ENCODE results near the gene TXNDC8.

TXNDC8 gene

DNA sequence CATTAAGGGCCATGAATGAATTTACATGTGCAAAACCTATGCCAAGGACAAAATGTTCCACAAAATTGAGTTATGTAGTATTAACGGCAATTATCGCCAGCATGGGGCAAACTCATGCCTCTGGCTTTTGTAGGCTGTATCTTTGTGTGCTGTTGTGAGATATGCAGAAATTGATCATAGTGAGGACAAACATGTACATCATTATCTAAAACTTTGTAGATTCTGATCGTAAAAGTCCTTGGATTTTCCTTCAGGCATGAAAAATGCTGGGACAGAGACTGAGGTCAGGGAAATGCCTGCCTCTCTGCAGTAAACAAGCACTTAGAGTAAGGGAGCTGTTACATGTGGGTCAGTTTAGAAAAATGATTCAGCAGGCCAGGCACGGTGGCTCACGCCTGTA lies 5.9 kb upstream of the TXNDC8 start:
- no peak for TF ChIP-seq CTCF (IDR thresholded peaks at IDR 0.05)
- H3K27me3 Mint-ChIP-seq (ENCODE audit: low read depth, poor library complexity), result peaks cover 2% of the 10 kb centered on the region
- H3K27ac Mint-ChIP-seq, result no peak overlapping the region
- H3K9me3 Mint-ChIP-seq, result no peaks in the 10 kb centered on the region
- no peaks in the 10 kb centered on the region for H3K36me3 Mint-ChIP-seq (ENCODE audit: low read depth)
- no peak for DNase-seq
- H3K4me3 Mint-ChIP-seq, result no peak overlapping the region
- no peaks in the 10 kb centered on the region for H3K4me1 Mint-ChIP-seq

- H3K4me3 Mint-ChIP-seq, result no peak overlapping the region
- H3K27ac Mint-ChIP-seq, result no peak overlapping the region
- H3K9me3 Mint-ChIP-seq, result no peaks in the 10 kb centered on the region
- peaks cover 7% of the 10 kb centered on the region for H3K27me3 Mint-ChIP-seq (ENCODE audit: low read depth, poor library complexity)
- no peaks in the 10 kb centered on the region for H3K4me1 Mint-ChIP-seq
- TF ChIP-seq CTCF (IDR thresholded peaks at IDR 0.05), result no peak
- no peaks in the 10 kb centered on the region for H3K36me3 Mint-ChIP-seq (ENCODE audit: low read depth)
- no peak for DNase-seq
These were observed 2.6 kb upstream of the TXNDC8 start for GRCh38 chr9:110340306-110340705.

- no peak for DNase-seq
- peaks cover 7% of the 10 kb centered on the region for H3K27me3 Mint-ChIP-seq (ENCODE audit: low read depth, poor library complexity)
- no peak overlapping the region for H3K27ac Mint-ChIP-seq
- no peaks in the 10 kb centered on the region for H3K36me3 Mint-ChIP-seq (ENCODE audit: low read depth)
- no peak overlapping the region for H3K4me3 Mint-ChIP-seq
- no peak for TF ChIP-seq CTCF (IDR thresholded peaks at IDR 0.05)
- no peaks in the 10 kb centered on the region for H3K9me3 Mint-ChIP-seq
- H3K4me1 Mint-ChIP-seq, result no peaks in the 10 kb centered on the region
These were observed 480 bp upstream of the TXNDC8 start for GRCh38 chr9:110338143-110338542.

- no peak overlapping the region for H3K27ac Mint-ChIP-seq
- no peaks in the 10 kb centered on the region for H3K36me3 Mint-ChIP-seq (ENCODE audit: low read depth)
- H3K4me1 Mint-ChIP-seq, result no peaks in the 10 kb centered on the region
- peaks cover 7% of the 10 kb centered on the region for H3K27me3 Mint-ChIP-seq (ENCODE audit: low read depth, poor library complexity)
- DNase-seq, result no peak
- H3K9me3 Mint-ChIP-seq, result no peaks in the 10 kb centered on the region
- H3K4me3 Mint-ChIP-seq, result no peak overlapping the region
- TF ChIP-seq CTCF (IDR thresholded peaks at IDR 0.05), result no peak
These were observed 1.3 kb downstream of the TXNDC8 start for GRCh38 chr9:110336363-110336762.

DNA sequence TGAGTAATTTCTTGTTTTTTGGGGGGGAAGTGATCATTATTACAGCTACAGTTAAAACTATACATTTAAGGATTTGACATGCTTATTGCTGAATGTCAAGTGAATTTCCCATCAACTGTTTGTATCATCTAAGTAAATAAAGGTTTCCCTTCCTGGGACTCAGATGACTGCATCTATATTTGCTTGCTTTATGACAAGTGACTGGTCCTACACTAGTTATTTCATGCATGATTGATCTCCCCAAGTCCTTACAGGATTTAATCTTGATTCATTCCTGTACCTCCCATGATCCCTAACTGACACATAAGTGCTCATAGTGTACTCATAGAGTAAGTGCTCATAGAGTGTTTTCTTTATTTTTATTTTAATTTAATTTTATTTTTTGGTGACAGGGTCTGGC lies 2.8 kb downstream of the TXNDC8 start:
- H3K36me3 Mint-ChIP-seq (ENCODE audit: low read depth), result no peaks in the 10 kb centered on the region
- H3K4me1 Mint-ChIP-seq, result no peaks in the 10 kb centered on the region
- no peak for DNase-seq
- no peak overlapping the region for H3K27ac Mint-ChIP-seq
- H3K27me3 Mint-ChIP-seq (ENCODE audit: low read depth, poor library complexity), result peaks cover 7% of the 10 kb centered on the region
- no peak for TF ChIP-seq CTCF (IDR thresholded peaks at IDR 0.05)
- no peaks in the 10 kb centered on the region for H3K9me3 Mint-ChIP-seq
- H3K4me3 Mint-ChIP-seq, result no peak overlapping the region

GRCh38 chr9:110334183-110334582 lies 3.5 kb downstream of the TXNDC8 start:
- peaks cover 7% of the 10 kb centered on the region for H3K27me3 Mint-ChIP-seq (ENCODE audit: low read depth, poor library complexity)
- H3K4me1 Mint-ChIP-seq, result no peaks in the 10 kb centered on the region
- no peak for TF ChIP-seq CTCF (IDR thresholded peaks at IDR 0.05)
- no peaks in the 10 kb centered on the region for H3K36me3 Mint-ChIP-seq (ENCODE audit: low read depth)
- no peaks in the 10 kb centered on the region for H3K9me3 Mint-ChIP-seq
- no peak for DNase-seq
- no peak overlapping the region for H3K27ac Mint-ChIP-seq
- no peak overlapping the region for H3K4me3 Mint-ChIP-seq

Measured in nephron progenitor cell (in vitro differentiated cells).